Hepatocyte (in vitro differentiated cells): ENCODE measurements around the gene C1QL4.

Experiments
- CTCF ChIP-seq: fragments of 200-600 bp; sonication (generic); IDR thresholded peaks from 2 replicates; pipeline ENCODE4 v1.5.1; 2016; ENCODE audit warnings: antibody characterized with exemption, mild to moderate bottlenecking; ENCODE audit not compliant: poor library complexity
- EZH2 ChIP-seq: fragments of 200-600 bp; sonication (generic); IDR thresholded peaks from 2 replicates; pipeline ENCODE4 v1.6.1; 2016; ENCODE audit warnings: antibody characterized with exemption, mild to moderate bottlenecking, borderline replicate concordance

GRCh38 chr12:49301760-49302159 lies 35.2 kb downstream of the C1QL4 start:
- TF ChIP-seq CTCF (no peak), EZH2 (no peak)
